Hematopoietic multipotent progenitor cell (in vitro differentiated cells): ENCODE data around the gene S100A7A. TPM values are rescaled to one million over a fixed set of nuclear protein-coding genes. Genes with fewer than 3 reads are reported as not detected.
"Not testable (repeated sequence)": the region's sequence is repeated elsewhere in the genome, so short reads cannot be mapped to it uniquely, and the experiment has no call there.

Experiments
- DNase-seq, 3 donors: peaks; one replicate each; pipeline ENCODE4 v3.0.0-alpha.2; 2011 to 2015; ENCODE audit warnings: low read depth in 2 of 3, low spot score in 2 of 3
- small RNA-seq: library from RNA; depleted of rRNA; stranded (forward); fragments of <200 nt; gene quantifications from one replicate; pipeline ENCODE3, GENCODE V24; 2012
- total RNA-seq: library from RNA; depleted of rRNA; stranded (reverse); fragments of >200 nt; gene quantifications from one replicate; pipeline ENCODE4 v1.2.3, GENCODE V29; 2012

The S100A7A gene
- total RNA-seq, 1 donor: not detected

DNA sequence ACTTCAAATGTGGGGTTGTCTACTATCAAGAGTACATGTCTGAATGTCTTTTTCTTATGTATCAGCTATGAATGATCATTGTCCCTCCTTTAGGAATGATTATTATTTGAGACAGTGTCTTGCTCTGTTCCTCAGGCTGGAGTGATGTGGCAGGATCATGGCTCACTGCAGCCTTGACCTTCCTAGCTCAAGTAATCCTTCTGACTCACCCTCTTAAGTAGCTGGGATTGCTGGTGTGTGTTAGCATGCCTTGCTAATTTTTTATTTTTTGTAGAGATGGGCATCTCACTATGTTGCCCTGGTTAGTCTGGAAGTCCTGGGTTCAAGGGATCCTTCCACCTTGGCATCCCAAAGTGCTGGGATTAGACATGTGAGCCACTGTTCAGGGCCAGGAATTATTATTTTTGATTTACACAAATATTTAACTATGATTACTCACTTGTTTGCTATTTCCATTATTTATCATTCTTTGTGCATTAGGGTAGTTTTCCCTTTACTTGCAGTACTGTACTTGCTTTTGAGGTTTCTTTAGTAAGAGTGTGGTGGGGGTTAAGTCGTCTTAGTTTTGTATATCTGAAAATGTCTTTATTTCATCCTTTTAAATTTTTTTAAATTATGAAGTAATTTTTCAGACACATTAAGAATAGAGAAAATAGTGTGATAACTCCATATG, 31.3 kb downstream of the S100A7A start:
- no peak for DNase-seq

DNA sequence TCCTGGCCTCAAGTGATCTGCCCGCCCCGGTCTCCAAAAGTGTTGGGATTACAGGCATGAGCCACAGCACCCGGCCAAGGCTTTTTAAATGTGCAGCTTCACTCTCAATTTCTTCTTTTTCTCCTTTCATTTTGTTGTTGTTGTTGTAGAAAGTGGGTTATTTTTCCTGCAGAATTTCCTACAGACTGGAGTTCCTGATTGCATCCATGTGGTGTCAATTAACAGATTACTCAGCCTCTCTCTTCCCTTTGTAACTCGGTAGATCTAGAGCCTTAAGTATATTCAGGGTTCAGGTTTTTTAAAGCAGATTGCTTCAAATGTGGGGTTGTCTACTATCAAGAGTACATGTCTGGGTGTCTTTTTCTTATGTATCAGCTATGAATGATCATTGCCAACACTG, 32.5 kb downstream of the S100A7A start:
- DNase-seq: not testable (repeated sequence)

DNA sequence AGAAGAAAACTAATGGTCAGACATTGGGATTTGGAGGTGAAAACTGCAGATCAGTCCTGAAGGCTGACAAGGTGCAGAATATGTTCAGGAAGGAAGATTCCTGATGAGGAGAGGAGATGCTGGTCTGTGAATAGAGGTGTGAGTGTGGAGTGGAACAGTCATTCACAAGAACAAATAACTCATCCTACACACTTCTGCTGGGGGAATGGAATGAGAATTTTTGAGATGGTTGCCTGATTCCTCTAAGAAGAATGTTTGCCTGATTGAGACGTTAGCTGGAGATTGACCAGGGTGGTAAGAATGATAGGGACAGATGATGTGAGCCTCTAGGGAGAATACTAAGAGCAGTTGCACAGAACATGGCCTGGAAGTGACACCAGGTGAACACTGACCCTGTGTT, 40.1 kb downstream of the S100A7A start:
- no peak for DNase-seq

DNA sequence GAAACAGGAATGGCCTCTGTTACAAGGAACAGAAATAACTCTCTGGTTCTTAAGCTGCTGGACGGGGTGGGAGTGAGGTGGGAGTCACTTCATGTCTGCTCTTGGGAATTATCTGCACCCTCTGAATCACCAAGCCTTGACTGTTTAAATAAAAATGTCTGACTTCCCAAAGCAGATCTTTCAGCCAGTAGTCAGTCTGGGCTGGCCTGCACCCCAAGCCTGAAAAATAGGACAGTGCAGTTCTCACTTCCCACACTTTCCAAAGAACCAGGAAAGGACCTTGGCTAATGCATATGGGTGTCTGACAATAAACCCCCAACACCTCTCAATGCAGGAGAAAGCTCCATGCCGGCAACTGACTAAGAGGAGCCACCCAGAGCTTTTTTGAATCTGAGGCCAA, 43.3 kb downstream of the S100A7A start:
- no peak for DNase-seq

DNA sequence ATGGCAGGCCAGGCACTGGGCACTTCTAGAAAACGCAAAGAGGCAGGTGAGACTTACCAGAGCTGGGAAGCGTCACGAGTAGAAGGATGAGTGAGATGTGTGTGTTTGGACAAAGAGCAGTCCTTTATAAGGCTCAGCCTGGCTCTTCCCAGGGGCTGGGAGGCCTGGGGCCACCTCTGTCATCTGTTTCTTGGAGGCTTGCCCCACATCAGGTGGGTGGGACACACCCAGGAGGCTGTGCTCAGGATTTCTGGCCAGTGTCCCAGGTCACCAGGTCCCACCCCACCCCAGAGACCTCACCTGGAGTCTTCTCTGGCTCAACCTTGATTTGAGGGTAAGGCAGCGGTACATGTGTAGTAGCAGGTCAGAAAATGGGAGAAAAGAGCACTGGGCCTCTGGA, 44.2 kb downstream of the S100A7A start, which contains the start of gene S100A7:
Gene S100A7 (minus strand): TSS at position 101 of the 400 bp plus-strand sequence. CDS start 1,638 bp downstream, outside the sequence.
- DNase-seq: no peak

DNA sequence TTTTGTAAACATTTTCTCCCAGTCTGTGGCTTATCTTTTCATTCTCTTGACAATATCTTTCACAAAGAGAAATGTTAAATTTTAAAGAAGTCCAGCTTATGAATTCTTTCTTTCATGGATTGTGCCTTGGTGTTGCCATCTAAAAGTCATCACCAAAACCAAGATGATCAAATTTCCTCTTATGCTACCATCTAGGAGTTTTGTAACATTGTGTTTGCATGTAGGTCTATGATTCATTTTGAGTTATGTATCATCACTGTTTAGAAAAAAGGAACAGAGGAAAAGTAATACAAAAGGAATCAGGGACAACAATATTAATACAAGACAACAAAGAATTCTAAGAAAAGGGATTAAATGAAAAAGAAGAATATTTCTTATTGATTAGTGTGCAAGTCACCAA, 46.4 kb downstream of the S100A7A start:
- not testable (repeated sequence) for DNase-seq

DNA sequence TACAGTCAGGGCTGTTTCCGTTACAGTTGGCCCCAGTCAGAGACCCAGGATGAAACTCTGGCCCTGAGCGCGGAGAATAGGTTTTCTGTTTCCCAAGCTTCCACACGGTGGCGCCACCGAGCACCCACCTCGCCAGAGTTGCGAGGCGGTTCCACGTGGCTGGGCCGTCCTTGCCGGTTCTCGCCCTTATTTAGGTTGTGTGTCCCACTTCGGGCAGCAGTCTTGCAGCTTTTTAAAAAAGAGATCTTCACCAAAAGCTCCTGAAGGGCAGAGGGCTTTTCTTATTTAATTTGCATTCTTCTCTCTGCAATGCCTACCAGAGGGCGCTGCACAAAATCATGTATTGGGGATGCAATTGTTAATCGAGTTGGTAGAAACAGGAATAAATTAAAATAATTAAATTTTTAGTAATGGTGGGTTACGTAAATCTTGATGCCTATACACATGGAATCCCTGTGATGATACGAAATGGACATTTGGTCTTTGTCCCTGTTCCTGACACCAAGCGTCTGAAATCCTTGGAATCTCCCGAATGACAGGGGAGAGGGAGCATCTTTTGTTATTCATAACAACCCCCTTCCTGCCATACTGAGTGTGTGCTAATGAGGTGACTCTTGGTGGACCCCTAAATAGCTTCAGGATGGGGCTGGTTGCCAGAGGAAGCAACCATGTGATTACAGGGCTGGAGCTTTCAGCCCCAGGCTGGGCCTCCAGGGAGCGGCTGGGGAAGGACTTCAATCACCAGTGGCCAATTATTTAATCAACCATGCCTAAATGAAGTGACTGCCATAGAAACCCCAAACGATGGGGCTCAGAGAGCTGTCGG, 49.7 kb downstream of the S100A7A start:
- peak; percentile 16 to 68 (median 26) for DNase-seq

DNA sequence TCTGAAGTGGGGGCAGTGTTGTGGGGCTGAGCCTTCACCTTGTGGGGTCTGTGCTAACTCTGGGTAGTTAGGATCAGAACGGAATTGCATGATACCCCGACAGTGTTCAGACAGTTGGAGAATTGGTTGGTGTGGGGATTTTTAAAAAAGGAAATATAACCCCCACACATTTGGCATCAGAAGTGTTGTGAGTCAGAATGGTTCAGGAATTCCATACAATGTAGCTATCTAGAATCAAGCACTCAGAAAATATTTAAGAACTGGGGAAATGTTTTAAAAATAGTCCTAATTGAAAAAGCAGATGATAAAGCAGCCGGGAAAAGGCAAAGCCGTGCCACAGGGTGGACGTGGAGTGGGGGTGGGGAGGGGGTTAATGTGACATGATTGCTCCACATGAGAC, 50.6 kb downstream of the S100A7A start:
- no peak for DNase-seq

DNA sequence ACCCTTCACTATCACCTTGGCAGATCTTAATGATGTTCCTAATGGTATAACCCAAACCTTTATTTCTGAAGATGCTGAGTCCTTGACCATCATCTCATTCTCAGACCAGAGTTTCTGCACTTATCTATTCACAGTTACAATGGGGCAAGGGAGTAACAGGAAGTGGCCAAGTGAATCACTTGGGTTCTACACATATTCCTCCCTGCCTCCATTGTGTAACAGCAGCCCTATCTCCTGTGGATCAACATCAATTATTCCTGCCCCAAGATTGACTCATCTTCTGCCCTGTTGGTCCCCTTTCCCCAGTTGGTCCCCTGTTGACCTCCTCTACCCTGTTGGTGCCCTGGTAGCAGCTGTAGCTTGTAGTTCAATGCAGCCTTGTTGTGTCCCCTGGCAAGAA, 54.4 kb downstream of the S100A7A start:
- DNase-seq: no peak

Small RNAs within 50 kb of the gene (small RNA-seq; reads per million reads assigned to genes)
- not detected for gene S100A15A

Other genes with a start within 250 kb of the S100A7A start
- not detected for gene LELP1, start 213.1 kb upstream of the S100A7A start, total RNA-seq
- not detected for gene PRR9, start 198.9 kb upstream of the S100A7A start, total RNA-seq
- gene LORICRIN, start 156.8 kb upstream of the S100A7A start, total RNA-seq: not detected
- not detected for gene PGLYRP3, start 103.6 kb upstream of the S100A7A start, total RNA-seq
- 0.27 TPM for gene PGLYRP4, start 67.7 kb upstream of the S100A7A start, total RNA-seq
- gene S100A9, start 58.7 kb upstream of the S100A7A start, total RNA-seq: 88.9 TPM
- gene S100A12, start 40.9 kb upstream of the S100A7A start, total RNA-seq: 4.8 TPM
- gene S100A8, start 25.4 kb upstream of the S100A7A start, total RNA-seq: 12.1 TPM
- gene S100A7, start 44.1 kb downstream of the S100A7A start, total RNA-seq: not detected
- 177 TPM for gene S100A6, start 119.5 kb downstream of the S100A7A start, total RNA-seq
- 0.27 TPM for gene S100A5, start 124.4 kb downstream of the S100A7A start, total RNA-seq
- gene S100A4, start 129.3 kb downstream of the S100A7A start, total RNA-seq: 183 TPM
- gene S100A3, start 132.7 kb downstream of the S100A7A start, total RNA-seq: not detected
- 0.27 TPM for gene S100A2, start 149.3 kb downstream of the S100A7A start, total RNA-seq
- gene S100A16, start 196.6 kb downstream of the S100A7A start, total RNA-seq: 1.1 TPM
- not detected for gene S100A14, start 199.8 kb downstream of the S100A7A start, total RNA-seq
- gene S100A13, start 211.0 kb downstream of the S100A7A start, total RNA-seq: 2.7 TPM
- 0.54 TPM for gene S100A1, start 211.9 kb downstream of the S100A7A start, total RNA-seq
- 53.1 TPM for gene CHTOP, start 217.5 kb downstream of the S100A7A start, total RNA-seq
- 46.0 TPM for gene SNAPIN, start 242.2 kb downstream of the S100A7A start, total RNA-seq